ENCODE results near the gene DCAF5.
"Not testable (repeated sequence)": the region's sequence is repeated elsewhere in the genome, so short reads cannot be mapped to it uniquely, and the experiment has no call there.

The DCAF5 gene

DNA sequence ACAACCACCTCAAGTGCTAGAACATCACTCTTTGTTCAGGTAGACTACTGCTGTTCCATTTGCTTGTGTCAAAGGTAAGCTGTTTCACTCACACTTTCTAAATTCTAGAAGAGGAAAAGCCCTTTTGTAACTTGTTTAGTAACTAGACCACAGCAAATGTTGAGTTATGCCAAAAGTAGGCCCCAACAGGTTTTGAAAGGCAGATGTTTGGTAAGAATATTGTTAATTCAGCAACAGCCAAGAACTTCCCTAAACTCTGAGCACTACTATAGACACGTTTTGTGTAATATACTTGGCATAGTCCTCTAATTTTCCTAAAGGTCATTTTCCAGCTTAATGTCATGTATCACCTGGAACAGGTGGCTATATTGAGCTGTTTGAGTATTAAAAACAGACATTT lies 79.0 kb downstream of the DCAF5 start:
- DNase-seq (ENCODE audit: low read depth in 2 of 2), result no peak

DNA sequence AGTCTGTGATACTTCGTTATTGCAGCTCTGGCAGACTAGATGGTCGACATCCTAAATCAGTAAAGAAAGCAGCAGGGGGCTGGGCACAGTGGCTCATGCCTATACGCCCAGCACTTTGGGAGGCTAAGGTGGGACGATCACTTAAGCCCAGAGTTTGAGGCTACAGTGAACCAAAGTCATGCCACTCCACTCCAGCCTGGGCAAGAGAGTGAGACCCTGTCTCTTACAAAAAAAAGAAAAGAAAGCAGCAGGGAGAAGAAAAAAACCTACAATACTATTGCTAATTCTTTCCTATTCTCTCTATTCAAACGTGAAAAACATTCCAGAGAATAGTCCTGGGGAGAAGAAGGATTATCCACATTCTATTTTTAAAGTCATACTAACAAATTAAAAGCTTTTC lies 79.5 kb downstream of the DCAF5 start:
- no peak for DNase-seq (ENCODE audit: low read depth in 2 of 2)

DNA sequence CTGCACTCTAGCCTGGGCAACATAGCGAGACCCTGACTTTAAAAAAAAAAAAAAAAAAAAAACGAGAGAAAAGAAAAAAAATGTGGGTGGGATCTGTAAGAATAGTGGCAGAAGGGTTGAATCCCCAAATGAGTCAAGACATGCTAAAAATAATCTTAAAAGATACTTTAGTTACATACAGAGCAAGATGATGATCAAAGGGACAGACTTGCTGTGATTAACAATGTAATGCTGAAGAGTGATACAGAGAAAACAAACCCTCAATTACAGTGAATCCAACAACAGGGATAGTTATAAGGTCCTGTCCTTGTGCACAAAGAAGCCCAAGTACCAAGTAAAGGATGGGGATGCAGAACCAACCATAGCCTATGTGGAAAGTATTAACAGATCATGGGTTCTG lies 80.3 kb downstream of the DCAF5 start:
- no peak for DNase-seq (ENCODE audit: low read depth in 2 of 2)

DNA sequence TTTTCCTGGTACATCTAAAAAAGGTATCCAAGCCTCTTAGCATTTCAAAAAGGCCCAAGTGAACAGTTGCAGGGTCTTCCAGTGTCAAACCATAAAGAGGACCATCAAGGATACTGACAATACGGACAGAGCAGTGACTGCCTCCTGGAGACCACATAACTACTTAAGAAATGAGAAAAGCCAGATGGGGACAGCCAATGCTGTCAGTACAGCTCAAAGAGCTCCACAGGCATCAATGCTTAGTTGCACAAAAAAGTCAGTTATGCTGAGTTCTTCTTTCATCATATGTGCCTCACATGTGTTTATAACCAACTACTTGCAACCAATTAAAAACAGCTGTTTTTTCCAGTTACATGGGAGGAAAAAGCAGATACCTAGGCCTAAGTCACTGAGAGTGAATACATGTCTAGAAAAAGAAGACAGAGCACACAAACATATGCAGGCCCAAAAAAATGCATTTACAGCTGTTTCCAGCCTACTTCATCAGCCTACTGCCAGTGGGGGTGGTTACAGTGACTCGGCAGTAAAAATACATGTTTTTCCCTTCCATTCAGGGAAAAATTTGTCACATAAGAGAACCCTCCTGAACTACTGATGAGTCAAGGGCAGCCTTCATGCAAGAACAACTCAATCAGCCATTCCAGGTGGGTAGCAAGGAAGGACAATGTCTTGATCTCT lies 84.0 kb downstream of the DCAF5 start:
- peak; percentile 88 to 92 for DNase-seq (ENCODE audit: low read depth in 2 of 2)

DNA sequence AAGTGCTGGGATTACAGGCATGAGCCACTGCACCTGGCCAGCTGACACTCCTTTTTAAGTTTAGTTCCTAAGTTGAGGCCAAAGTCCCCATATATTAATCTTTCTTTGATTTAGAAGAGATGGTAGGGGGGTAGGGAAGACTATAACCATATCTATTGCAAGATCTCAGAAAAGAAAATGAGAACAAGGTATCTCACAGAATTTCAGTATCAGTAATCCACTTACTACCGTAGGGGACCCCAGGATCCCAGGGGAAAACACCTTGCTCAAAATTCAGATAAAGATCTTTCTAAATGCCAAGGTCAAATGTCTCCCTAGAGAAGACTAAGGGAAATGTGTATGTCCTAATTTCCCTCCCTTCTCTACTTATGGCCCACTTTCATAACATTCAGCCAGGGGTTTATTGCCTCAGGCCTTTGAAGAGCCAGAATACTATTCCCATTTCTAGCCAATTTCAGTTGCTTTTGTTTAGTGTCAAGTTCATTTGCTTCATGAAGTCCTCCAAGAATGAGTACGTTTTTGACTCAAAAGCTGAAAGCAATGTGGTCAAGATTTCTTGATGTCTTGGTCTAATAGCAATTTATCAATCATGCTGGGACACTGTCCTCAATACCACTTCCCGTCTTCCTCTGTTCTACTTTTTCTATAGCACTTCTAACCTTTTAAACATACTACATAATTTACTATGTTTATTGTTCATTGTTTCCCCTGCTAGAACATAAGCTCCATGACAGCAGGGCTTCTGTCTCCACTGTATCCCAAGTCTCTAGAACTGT lies 86.3 kb downstream of the DCAF5 start:
- no peak for DNase-seq (ENCODE audit: low read depth in 2 of 2)

DNA sequence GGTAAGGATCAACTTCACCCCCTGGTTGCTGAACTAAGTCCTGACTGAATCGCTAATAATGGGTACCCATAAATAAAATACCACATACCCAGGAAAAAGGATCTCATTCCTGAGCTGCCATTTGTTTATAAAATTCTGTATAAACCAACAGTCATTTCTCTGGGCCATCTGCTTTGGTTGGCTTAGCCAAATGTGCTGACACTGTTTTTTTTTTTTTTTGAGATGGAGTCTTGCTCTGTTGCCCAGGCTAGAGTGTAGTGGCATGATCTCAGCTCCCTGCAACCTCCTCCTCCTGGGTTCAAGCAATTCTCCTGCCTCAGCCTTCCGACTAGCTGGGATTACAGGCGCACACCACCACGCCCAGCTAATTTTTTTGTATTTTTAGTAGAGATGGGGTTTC lies 87.0 kb downstream of the DCAF5 start:
- not testable (repeated sequence) for DNase-seq (ENCODE audit: low read depth in 2 of 2)

DNA sequence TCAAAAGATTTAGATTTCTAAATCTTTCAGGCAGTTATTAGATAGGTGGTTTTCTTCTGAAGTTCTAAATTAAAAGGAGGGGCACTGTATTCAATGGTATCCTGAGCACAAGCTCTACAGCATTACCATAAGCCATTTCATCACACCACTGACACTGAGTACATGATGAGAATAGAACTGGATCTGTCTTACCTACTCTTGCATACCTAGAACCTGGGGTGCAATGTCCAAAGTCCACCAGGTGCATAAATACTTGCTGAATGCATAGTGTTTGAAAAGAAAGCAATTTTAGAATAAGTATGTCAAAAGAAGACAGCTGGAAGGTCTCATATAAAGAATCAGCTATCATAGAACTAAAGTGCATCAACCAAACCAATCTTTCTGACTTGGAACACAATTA lies 88.3 kb downstream of the DCAF5 start:
- no peak for DNase-seq (ENCODE audit: low read depth in 2 of 2)

DNA sequence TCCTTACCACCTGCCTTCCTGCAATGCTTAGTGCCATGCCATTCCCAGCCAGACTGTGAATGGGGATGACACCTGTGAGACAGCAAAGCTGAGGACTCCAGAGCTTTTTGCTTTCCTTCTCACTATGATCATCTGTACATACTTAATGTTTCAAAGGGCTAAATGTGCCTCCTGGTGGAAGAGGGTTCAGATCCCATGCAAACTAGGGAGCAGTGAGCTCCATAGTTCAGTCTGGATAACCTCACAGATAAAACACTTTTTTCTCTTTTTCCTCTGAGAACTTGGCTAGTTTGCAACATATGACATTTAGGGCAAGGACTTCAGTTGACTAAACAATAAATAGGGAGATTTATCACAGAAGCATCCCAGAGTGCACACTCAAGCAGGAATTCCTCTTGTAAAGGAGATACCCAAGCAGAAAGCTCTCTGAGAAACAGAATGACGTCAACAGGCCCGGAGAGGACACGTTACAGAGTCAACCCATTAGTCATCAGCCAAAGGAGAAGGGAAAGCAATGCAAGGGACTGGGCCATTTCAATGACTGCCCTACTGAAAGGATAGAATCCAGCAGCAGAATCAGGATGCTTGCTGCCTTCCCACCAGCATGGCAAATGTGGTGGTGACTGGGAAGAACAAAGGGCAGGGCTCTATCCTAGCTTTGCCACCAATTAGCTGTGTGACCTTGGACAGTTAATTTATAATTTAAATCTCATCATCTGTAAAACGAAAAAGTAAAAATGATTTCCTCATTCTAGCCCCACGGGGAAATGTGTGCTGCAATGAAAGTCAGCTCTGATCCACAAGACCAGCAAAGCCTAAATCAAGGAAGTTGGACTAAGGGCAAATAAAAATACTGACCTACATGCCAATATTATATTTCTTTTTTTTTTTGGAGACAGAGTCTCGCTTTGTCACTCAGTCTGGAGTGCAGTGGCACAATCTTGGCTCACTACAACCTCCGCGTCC lies 93.0 kb downstream of the DCAF5 start:
- DNase-seq (ENCODE audit: low read depth in 2 of 2), result peak; percentile 70 to 77

DNA sequence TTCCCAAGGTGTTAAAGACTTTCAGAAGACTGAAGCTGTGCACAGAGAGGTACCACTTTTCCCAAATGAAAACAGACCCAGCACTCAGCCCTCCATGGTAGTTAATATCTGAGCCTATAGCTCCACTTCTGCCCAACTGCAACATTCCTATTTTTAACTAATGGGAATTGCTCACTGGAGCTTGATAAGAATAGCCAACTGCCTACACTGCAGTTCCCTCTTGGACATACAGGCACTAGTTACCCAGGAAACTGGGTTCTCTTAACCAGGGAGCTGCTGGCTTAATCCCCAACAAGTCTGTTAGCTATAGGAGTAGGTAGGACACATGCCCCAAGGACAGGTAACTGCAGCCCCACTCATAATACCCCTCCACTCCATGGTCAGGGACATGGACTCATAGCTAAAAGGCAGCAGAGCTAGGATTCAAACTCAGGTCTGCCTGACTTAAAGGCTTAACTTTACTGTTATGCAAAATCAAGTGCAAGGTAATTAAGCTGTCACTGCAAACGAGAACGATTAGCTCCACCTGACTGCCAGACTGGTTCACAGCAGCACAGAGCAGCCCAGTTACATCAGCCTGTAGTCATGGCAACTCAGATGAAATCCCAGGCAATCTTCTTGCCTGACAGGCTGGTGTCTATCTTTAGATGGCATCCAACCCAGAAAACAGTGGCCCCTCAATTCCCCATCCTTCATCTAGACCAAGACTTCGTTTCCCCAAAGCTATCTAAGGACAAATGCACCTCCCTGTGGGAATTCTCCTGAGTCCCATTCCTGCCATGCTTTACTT lies 96.7 kb downstream of the DCAF5 start:
- DNase-seq (ENCODE audit: low read depth in 2 of 2), result no peak

DNA sequence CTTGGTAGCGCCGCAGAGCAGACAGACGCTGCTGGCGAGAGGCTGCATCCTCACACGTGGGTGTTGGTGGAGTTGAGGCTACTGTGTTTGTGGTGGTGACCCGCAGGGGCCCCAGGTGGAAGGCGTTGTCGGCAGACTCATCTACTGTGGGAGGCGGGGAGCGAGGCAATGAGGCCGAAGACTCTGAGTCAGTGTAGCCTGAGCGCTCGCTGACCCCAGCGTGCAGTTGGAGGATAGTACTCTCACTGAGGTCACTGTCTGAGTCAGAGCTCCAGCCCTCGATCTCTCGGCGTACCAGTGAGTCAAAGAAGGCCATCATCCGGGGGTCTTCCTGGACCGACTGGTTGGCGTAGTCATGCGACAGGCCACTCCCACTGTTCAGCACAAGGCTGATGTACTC lies 97.8 kb downstream of the DCAF5 start:
- no peak for DNase-seq (ENCODE audit: low read depth in 2 of 2)

DNA sequence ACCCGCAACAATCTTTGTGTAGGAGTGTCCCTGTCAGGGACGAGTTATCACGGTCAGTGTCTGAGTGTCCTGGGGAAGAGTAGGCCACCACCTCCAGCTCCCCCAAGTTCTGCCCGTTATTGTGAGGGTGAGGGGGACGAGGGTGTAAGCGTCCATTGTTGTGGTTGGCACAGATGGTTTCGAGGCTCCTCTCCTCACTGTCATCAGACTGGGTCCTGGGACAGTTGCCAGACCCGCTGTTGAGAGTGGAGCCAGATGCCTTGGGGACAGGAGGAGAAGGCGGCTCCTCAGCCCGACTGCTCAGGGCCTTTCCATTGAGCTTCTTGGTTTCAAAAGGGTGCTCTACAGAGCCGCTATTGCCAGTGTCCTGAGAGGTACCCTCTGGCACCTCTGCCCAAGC lies 98.9 kb downstream of the DCAF5 start:
- no peak for DNase-seq (ENCODE audit: low read depth in 2 of 2)

DNA sequence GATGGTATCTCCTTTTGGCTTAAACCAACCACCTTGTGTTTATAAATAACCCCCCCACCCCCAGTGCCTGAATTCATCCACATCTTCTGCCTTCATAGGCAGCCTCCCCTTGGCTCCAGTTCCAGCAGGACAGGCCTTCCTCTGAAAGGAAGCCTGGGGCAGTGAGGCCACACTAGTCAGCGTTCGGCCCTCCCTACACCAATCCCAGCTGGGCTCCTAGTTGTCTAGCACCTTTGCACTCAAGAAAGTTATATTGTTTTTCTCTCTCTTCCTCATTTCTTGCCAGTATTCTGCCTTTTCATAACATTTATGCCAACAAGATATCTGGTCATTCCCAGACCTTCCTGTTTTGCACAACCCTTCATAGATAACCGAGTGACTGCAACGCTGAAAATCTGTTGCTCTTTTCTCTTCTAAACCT lies 100.7 kb downstream of the DCAF5 start:
- no peak for DNase-seq (ENCODE audit: low read depth in 2 of 2)

DNA sequence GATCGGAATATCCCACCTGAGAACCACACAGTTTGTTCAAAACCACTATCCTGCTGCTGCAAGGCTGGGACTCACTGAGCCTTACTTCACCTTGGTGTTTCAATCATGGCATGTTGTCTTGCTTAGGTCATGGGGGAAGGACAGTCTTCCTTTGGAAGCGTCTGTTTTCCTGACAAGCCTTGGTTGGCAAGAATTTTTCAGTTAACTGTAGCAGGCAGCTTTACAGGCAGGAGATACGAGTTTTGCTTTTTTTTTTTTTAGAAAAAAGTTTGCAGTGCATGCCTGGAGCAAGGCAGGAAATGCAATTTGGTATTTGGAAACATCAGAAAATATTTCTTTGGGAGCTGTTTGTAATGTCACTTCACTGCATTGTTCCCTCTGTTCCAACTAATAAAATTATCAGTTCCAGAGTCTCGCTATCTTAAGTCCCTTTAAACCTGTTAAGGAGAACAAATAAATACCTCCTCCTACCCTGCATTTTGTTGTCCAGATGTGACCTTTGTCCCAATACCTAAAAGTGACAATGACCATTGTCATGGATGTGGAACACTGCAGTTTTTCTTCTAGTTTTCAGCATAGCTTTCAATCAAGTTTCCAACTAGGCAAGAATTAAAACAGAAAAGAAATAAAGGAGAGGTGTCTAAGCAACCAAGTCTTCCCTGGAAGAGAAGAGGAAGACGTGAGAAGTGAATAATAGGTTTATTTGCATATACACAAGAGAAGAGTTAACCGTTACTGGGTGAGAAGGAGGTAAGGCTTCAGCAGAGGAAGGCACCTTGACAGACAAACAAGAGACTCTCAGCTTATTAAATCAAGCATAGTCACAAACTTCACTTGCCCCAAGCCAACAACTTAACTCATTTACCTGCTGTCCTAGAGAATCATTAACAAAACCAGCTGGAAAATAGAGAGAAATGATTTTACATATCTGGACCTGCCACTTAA lies 102.4 kb downstream of the DCAF5 start:
- no peak for DNase-seq (ENCODE audit: low read depth in 2 of 2)

DNA sequence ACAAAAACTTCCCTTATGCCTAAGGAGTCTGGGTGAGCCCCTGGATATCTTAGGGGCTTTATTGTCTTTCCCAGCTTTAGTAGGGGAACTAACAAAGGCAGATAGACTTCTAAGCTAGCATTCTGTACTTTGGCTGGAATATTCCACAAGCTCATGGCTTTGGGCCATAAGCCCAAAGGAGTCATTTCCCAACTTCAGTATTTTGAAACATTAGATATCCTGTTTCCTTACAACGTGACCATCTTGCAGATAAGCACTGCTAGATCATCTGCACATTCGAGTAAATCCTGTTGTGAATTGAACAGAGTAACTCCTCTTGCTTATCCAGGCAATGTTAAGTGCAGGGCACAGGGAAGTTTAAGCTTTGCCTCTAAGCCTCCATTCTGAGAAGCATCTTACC lies 103.2 kb downstream of the DCAF5 start:
- peak in 1 of 2 experiments; percentile 60 for DNase-seq (ENCODE audit: low read depth in 2 of 2)

DNA sequence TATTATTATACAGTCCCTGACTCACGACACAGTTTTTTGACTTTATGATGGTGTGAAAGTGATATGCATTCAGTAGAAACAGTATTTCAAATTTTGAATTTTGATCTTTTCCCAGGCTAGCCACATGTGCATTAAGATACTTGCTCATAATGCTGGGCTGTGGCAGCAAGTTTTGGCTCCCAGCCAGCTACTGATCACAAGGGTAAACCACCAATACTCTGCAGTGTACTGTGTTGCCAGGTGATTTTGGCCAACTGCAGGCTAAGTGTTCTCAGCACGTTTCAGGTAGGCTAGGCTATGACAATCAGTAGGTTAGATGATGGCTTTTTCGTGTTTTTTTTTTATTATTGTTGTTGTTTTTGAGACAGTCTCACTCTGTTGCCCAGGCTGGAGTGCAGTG lies 104.5 kb downstream of the DCAF5 start:
- no peak for DNase-seq (ENCODE audit: low read depth in 2 of 2)

DNA sequence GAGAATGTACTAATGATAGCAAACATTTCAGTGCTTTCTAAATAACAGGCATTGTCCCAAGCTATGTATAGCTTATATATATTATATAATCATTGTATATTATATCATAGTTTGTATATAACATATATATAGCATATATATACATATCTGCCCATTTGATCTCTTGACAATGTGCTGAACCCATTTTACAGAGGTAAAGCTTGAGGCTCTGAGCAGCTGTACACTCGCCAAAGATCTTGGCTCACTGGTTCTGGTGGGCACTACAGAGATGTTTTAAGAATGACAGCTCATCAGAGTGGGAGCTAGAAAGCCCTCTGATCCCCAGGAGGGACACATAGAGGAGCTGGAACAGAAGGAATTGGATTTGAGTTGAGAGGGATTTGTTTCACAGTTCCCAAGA lies 105.7 kb downstream of the DCAF5 start:
- DNase-seq (ENCODE audit: low read depth in 2 of 2), result no peak

DNA sequence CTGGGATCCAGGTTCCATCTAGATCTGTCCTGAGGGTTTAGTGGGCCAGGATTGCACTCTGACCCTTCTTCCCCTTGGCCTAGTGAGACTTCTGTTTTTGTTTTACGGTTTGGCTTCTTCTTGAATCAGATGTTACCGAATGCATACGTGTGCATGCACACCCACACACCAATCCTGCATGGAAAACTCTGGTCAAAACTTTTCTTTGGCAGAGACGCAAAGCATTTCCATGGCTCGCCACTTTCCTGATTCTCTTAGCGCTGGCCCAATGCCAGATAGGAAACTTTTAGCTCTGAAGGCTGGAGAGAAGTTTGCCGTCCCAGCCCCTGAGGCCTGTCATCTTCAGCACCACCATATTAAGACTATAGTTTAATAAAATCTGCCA lies 106.5 kb downstream of the DCAF5 start:
- DNase-seq (ENCODE audit: low read depth in 2 of 2), result peak in 1 of 2 experiments; percentile 58

DNA sequence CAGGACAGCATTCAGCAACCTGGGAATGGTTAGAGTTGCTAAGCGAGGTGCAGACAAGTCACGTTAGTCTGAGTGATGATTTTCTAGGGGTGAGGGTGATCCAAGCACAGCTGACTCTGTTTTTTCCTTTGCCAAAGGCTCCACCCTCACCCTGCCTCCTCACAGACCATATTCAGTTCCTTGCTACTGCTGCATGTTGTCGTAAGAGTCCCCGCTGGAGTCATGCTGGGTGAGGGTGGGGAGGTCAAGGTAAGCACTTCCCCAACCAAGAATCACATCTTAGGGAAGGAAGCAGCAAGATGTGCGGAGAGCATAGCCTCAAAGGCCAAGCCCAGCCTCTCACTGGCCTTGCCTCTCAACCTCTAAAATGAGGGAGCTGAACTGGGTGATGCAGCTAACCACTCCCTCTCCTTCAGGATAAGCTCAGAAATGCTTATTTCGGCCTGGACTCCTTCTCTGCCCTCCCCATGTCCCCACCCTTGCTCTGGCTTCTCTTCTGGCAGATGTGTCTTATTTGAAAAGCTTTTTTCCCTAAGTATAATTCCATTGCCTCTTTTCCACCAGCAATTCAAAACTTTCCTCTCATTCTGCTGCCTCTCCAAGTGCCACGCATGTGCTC lies 107.0 kb downstream of the DCAF5 start:
- DNase-seq (ENCODE audit: low read depth in 2 of 2), result no peak

DNA sequence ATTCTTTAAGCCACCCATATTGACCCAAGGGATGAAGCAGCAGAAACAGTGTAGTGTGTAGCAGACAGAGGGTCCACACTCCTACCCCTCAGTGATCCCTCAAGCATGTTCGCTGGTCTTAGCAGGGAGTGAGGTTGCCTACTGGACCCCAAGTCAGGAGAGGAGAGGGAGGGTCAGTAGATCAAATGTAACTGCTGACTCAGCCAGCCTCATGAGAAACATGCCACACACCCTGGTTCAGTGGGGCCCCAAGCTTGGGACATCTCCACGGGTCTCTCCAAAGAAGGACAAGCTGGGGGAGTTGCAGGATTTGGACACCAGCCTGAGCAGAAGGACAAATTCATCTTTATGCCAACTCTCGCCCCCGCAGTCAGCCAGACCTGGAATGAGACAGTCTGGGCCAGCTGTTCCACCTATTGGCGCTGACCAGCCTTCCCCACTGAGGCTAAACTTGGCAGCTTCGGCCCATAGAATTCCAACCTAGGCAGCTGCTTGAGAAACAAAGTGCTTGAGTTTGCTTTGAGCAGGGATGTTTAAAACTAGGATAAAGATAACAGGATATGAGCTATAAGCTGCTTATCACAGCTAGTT lies 107.9 kb downstream of the DCAF5 start:
- DNase-seq (ENCODE audit: low read depth in 2 of 2), result no peak

DNA sequence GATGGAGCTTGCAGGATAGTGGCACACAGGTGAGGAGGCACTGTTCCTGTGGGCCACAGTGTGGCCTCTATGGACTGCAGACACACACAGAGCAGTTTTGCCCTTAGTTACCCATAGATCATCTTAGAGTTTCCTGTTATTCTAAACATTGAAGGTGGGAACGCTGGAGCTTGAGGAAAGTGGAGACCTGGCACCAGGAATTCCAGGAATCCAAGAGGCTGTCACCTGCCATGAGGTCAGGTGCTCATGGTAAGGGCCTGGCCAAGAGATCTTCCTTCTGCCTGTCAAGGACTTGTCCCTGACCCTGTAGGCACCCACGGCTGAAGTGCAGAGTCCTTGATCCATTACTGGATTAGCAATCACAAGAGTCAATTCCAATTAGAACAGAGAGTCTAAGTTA lies 108.6 kb downstream of the DCAF5 start:
- DNase-seq (ENCODE audit: low read depth in 2 of 2), result no peak

Data from fibroblast of skin of left biceps (primary cell).